PC-9 (cell line): ENCODE results near the gene FAM47E. TPM values are rescaled to one million over a fixed set of nuclear protein-coding genes. Genes with fewer than 3 reads are reported as not detected.

Experiments used
- BruUV-seq: library from RNA; stranded (reverse); fragments of 400-500 nt; replicated peaks from 2 replicates; lab custom pipeline; 2021; lab: Mats Ljungman, UMichigan
- CTCF ChIA-PET: fragments of 300-600 bp; sonication (Branson Sonifier 250); formaldehyde crosslinking; loops from one replicate; lab custom pipeline; 2022; ENCODE audit warnings: antibody characterized with exemption; lab: Charles Lee
- POLR2A ChIA-PET: fragments of 300-600 bp; sonication (Branson Sonifier 250); formaldehyde crosslinking; loops from one replicate; lab custom pipeline; 2022; ENCODE audit warnings: antibody characterized with exemption; ENCODE audit not compliant: unreplicated experiment; lab: Charles Lee
- DNase-seq, 2 experiments: peaks; one replicate each; pipeline versions ENCODE4 v3.0.0 to v3.0.0-alpha.2; 2015 to 2022; ENCODE audit warnings: mixed read lengths in 1 of 2
- H2AFZ ChIP-seq: fragments of 200-600 bp; sonication (generic); 2 replicates; pipeline ENCODE4 v1.8.1; 2017; ENCODE audit warnings: antibody characterized with exemption
- H3F3A ChIP-seq: fragments of 200-600 bp; sonication (generic); 2 replicates; pipeline ENCODE4 v1.8.1; 2017; ENCODE audit warnings: antibody characterized with exemption, mild to moderate bottlenecking, low read depth; ENCODE audit not compliant: insufficient read depth
- H3K27ac ChIP-seq: fragments of 200-600 bp; sonication (generic); 2 replicates; pipeline ENCODE4 v1.6.1; 2016; ENCODE audit warnings: mixed run types
- H3K27me3 ChIP-seq: fragments of 200-600 bp; sonication (generic); 2 replicates; pipeline ENCODE4 v1.6.1; 2016; ENCODE audit warnings: low read depth, mixed run types; ENCODE audit not compliant: insufficient read depth
- H3K36me3 ChIP-seq: fragments of 200-600 bp; sonication (generic); 2 replicates; pipeline ENCODE4 v1.6.1; 2016; ENCODE audit warnings: low read depth, mixed run types
- H3K4me1 ChIP-seq: fragments of 200-600 bp; sonication (generic); replicated peaks from 2 replicates; pipeline ENCODE4 v1.6.1; 2016; ENCODE audit warnings: mixed run types; ENCODE audit not compliant: insufficient read depth
- H3K4me2 ChIP-seq: fragments of 200-600 bp; sonication (generic); 2 replicates; pipeline ENCODE4 v1.6.1; 2017; ENCODE audit warnings: mixed run types
- H3K4me3 ChIP-seq: fragments of 200-600 bp; sonication (generic); 2 replicates; pipeline ENCODE4 v1.6.1; 2016; ENCODE audit warnings: mixed run types
- H3K79me2 ChIP-seq: fragments of 200-600 bp; sonication (generic); 2 replicates; pipeline ENCODE4 v1.6.1; 2017; ENCODE audit warnings: low read depth, mixed run types
- H3K9me2 ChIP-seq: fragments of 200-600 bp; sonication (generic); 2 replicates; pipeline ENCODE4 v1.8.1; 2017; ENCODE audit warnings: mild to moderate bottlenecking; ENCODE audit not compliant: insufficient read depth
- H3K9me3 ChIP-seq: fragments of 200-600 bp; sonication (generic); 2 replicates; pipeline ENCODE4 v1.8.1; 2016; ENCODE audit warnings: low read depth; ENCODE audit not compliant: insufficient read depth
- H4K20me1 ChIP-seq: fragments of 200-600 bp; sonication (generic); 2 replicates; pipeline ENCODE4 v1.8.1; 2017; ENCODE audit not compliant: insufficient read depth
- CTCF ChIP-seq: fragments of 200-600 bp; sonication (generic); conservative IDR thresholded peaks from 2 replicates; pipeline ENCODE4 v1.6.1; 2017; ENCODE audit warnings: mixed run types, antibody characterized with exemption, mild to moderate bottlenecking, moderate library complexity
- EZH2 ChIP-seq: fragments of 200-600 bp; sonication (generic); IDR thresholded peaks from 2 replicates; pipeline ENCODE4 v1.8.0; 2017; ENCODE audit warnings: antibody characterized with exemption, low read depth
- intact Hi-C: fragments of 100-400 bp; cut with micrococcal nuclease; formaldehyde crosslinking; loops from one replicate; pipeline ENCODE4 v1.10.0; 2022; ENCODE audit not compliant: unreplicated experiment
- total RNA-seq: library from RNA; stranded (reverse); gene quantifications from 2 replicates; pipeline ENCODE4 v1.2.3, GENCODE V29; 2021

FAM47E gene
- total RNA-seq, 1 experiment from 2014 or later = 2.2 TPM

GRCh38 chr4:76300012-76300411, 48.5 kb downstream of the FAM47E start:
- peaks cover 19% of the 10 kb centered on the region for H3K4me1 ChIP-seq
- H3K9me2 ChIP-seq = no peaks in the 10 kb centered on the region
- H3K4me2 ChIP-seq = no peak overlapping the region
- POLR2A ChIA-PET = no interaction called here
- no peaks in the 10 kb centered on the region for H4K20me1 ChIP-seq
- no peaks in the 10 kb centered on the region for H3K36me3 ChIP-seq
- no peak for DNase-seq
- peaks cover 13% of the 10 kb centered on the region for H3F3A ChIP-seq
- no peak overlapping the region for H3K27ac ChIP-seq
- H3K27me3 ChIP-seq = no peaks in the 10 kb centered on the region
- CTCF ChIA-PET = no interaction called here
- intact Hi-C loops = no loop called here
- no peak overlapping the region for H2AFZ ChIP-seq
- BruUV-seq = no TSS peak
- no peak for TF ChIP-seq EZH2
- no peak for TF ChIP-seq CTCF
- no peaks in the 10 kb centered on the region for H3K79me2 ChIP-seq
- H3K4me3 ChIP-seq = no peak overlapping the region
- H3K9me3 ChIP-seq = peaks cover 6% of the 10 kb centered on the region; the same call in 1 of the 2 replicates

GRCh38 chr4:76301068-76301774, 49.7 kb downstream of the FAM47E start:
- H3K27me3 ChIP-seq = no peaks in the 10 kb centered on the region
- H3K4me1 ChIP-seq = peaks cover 23% of the 10 kb centered on the region
- ChIA-PET CTCF (no interaction called here), POLR2A (interaction anchor here (0.7 kb wide), 1 partner anchor 47 kb away, joined by 6 read pairs; no protein-coding TSS in a partner anchor)
- no peaks in the 10 kb centered on the region for H4K20me1 ChIP-seq
- H3K36me3 ChIP-seq = no peaks in the 10 kb centered on the region
- no peak for TF ChIP-seq CTCF
- no peak for TF ChIP-seq EZH2
- peak overlapping the region; percentile 43 for H3K4me2 ChIP-seq
- peaks cover 13% of the 10 kb centered on the region for H3F3A ChIP-seq
- no peaks in the 10 kb centered on the region for H3K9me2 ChIP-seq
- H3K9me3 ChIP-seq = peaks cover 6% of the 10 kb centered on the region; the same call in 1 of the 2 replicates
- no peaks in the 10 kb centered on the region for H3K79me2 ChIP-seq
- 0 out of 2 replicates have a peak overlapping the region, but pooled peaks have one; percentile 42 for H2AFZ ChIP-seq
- H3K27ac ChIP-seq = peak overlapping the region; percentile 93
- BruUV-seq = no TSS peak
- no peak overlapping the region for H3K4me3 ChIP-seq
- intact Hi-C loops = no loop called here
- DNase-seq = peak; percentile 43 to 88

- no peaks in the 10 kb centered on the region for H3K36me3 ChIP-seq
- no peak overlapping the region for H2AFZ ChIP-seq
- DNase-seq = no peak
- intact Hi-C loops = no loop called here
- peaks cover 6% of the 10 kb centered on the region; the same call in 1 of the 2 replicates for H3K9me3 ChIP-seq
- BruUV-seq = no TSS peak
- H3K4me1 ChIP-seq = peaks cover 23% of the 10 kb centered on the region
- no peaks in the 10 kb centered on the region for H3K79me2 ChIP-seq
- H3K27ac ChIP-seq = peak overlapping the region; percentile 93
- H3K27me3 ChIP-seq = no peaks in the 10 kb centered on the region
- H3K9me2 ChIP-seq = no peaks in the 10 kb centered on the region
- TF ChIP-seq CTCF (no peak), EZH2 (no peak)
- ChIA-PET CTCF (no interaction called here), POLR2A (no interaction called here)
- peaks cover 13% of the 10 kb centered on the region for H3F3A ChIP-seq
- H3K4me2 ChIP-seq = peak overlapping the region; percentile 13
- no peaks in the 10 kb centered on the region for H4K20me1 ChIP-seq
- H3K4me3 ChIP-seq = no peak overlapping the region
These were observed 50.2 kb downstream of the FAM47E start for GRCh38 chr4:76301775-76302162.
